NCI-H2107 (cell line): ENCODE data around the gene ENTR1.
A peak's percentile ranks its signal among the peaks of the same experiment; 100 is the strongest.
"Not testable (repeated sequence)": the region's sequence is repeated elsewhere in the genome, so short reads cannot be mapped to it uniquely, and the experiment has no call there.

Experiments
- DNase-seq: peaks from one replicate; lab custom pipeline; 2025; lab: John Stamatoyannopoulos, UW

Gene ENTR1

GRCh38 chr9:136419092-136419420 lies 8.6 kb upstream of the ENTR1 start:
- no peak for DNase-seq

GRCh38 chr9:136418182-136419091 lies 8.0 kb upstream of the ENTR1 start:
- no peak for DNase-seq

GRCh38 chr9:136416914-136417313 lies 6.5 kb upstream of the ENTR1 start:
- DNase-seq, result no peak

- no peak for DNase-seq
Measured at GRCh38 chr9:136416427-136416826, 6.0 kb upstream of the ENTR1 start.

- DNase-seq, result no peak
Measured at GRCh38 chr9:136412962-136413361, 2.5 kb upstream of the ENTR1 start.

- no peak for DNase-seq
Measured at GRCh38 chr9:136411378-136411777, 964 bp upstream of the ENTR1 start.

GRCh38 chr9:136409557-136410455 lies 608 bp downstream of the ENTR1 start:
- no peak for DNase-seq

GRCh38 chr9:136407911-136408310 lies 2.5 kb downstream of the ENTR1 start:
- DNase-seq, result no peak

GRCh38 chr9:136407061-136407460 lies 3.4 kb downstream of the ENTR1 start:
- not testable (repeated sequence) for DNase-seq

GRCh38 chr9:136405904-136406303 lies 4.5 kb downstream of the ENTR1 start:
- DNase-seq, result not testable (repeated sequence)

GRCh38 chr9:136405481-136405880 lies 4.9 kb downstream of the ENTR1 start:
- DNase-seq, result no peak

- DNase-seq, result no peak
Measured at GRCh38 chr9:136404801-136405136, 5.6 kb downstream of the ENTR1 start.

- no peak for DNase-seq
Measured at GRCh38 chr9:136403915-136404800, 6.3 kb downstream of the ENTR1 start.

- no peak for DNase-seq
Measured at GRCh38 chr9:136403538-136403914, 6.9 kb downstream of the ENTR1 start.

GRCh38 chr9:136402067-136402466 lies 8.3 kb downstream of the ENTR1 start:
- no peak for DNase-seq

- no peak for DNase-seq
Measured at GRCh38 chr9:136401173-136401922, 9.1 kb downstream of the ENTR1 start.

GRCh38 chr9:136400038-136400834 lies 10.2 kb downstream of the ENTR1 start, which contains the start of gene SNAPC4:
Gene SNAPC4, minus strand, starts transcription at chr9:136400170. Its CDS starts 1,742 bp downstream, at chr9:136398428.
- peak; percentile 88 for DNase-seq

- DNase-seq, result no peak
Measured at GRCh38 chr9:136399176-136400037, 11.0 kb downstream of the ENTR1 start.

- DNase-seq, result no peak
Measured at GRCh38 chr9:136398286-136398685, 12.1 kb downstream of the ENTR1 start.
